ENCODE measurements around the gene ZBTB2. TPM values are rescaled to one million over a fixed set of nuclear protein-coding genes. Genes with fewer than 3 reads are reported as not detected.

Gene ZBTB2
- total RNA-seq, 6 experiments from 2014 or later = 16.5 to 22.1 (median 19.3) TPM

DNA sequence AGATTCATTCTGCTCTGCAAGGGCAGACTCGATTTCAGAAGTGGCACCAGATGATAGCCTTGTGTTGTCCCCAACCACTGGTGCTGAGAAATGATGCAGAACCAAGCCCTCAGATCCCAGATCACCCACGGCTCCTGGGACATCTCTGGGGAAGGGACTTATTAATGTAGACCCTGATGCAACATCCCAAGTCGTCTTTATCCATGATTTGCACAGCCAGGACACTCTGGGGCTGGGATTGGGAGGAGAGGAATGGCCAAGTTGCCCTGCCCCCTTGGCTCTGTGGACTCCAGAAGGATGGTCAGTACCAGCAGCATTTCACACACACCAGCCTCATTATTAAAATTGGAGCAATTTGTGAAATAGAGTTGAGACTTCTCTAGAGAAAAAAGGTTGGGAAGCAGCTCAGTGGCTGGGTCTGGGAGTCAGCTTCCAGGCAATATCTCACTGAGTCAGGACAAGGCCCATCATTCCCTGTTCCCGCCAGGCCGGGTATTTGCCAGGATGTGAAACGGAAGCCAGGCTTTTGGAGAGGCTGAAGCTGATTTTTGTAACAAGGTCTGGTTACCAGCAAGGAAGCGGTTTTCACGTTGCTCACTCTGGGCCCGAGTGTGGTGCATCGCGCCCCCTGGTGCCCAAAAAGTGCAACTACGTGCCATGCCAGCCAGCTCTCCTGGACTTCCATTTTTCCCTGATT lies 67.4 kb downstream of the ZBTB2 start:
- peak overlapping the region; percentile 89 for H3K4me3 Mint-ChIP-seq
- no peaks in the 10 kb centered on the region for H3K36me3 Mint-ChIP-seq (ENCODE audit: low read depth)
- peaks cover 31% of the 10 kb centered on the region for H3K4me1 Mint-ChIP-seq (ENCODE audit: low read depth)
- DNase-seq = peak; percentile 81
- peak overlapping the region; percentile 69 for H3K27ac Mint-ChIP-seq
- H3K27me3 Mint-ChIP-seq (ENCODE audit: insufficient read depth) = peaks cover 8% of the 10 kb centered on the region
- TF ChIP-seq, protein P1, sequence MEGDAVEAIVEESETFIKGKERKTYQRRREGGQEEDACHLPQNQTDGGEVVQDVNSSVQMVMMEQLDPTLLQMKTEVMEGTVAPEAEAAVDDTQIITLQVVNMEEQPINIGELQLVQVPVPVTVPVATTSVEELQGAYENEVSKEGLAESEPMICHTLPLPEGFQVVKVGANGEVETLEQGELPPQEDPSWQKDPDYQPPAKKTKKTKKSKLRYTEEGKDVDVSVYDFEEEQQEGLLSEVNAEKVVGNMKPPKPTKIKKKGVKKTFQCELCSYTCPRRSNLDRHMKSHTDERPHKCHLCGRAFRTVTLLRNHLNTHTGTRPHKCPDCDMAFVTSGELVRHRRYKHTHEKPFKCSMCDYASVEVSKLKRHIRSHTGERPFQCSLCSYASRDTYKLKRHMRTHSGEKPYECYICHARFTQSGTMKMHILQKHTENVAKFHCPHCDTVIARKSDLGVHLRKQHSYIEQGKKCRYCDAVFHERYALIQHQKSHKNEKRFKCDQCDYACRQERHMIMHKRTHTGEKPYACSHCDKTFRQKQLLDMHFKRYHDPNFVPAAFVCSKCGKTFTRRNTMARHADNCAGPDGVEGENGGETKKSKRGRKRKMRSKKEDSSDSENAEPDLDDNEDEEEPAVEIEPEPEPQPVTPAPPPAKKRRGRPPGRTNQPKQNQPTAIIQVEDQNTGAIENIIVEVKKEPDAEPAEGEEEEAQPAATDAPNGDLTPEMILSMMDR (IDR thresholded peaks at IDR 0.05) = peak; percentile 99
- no peaks in the 10 kb centered on the region; the same call in 1 of the 2 replicates for H3K9me3 Mint-ChIP-seq

DNA sequence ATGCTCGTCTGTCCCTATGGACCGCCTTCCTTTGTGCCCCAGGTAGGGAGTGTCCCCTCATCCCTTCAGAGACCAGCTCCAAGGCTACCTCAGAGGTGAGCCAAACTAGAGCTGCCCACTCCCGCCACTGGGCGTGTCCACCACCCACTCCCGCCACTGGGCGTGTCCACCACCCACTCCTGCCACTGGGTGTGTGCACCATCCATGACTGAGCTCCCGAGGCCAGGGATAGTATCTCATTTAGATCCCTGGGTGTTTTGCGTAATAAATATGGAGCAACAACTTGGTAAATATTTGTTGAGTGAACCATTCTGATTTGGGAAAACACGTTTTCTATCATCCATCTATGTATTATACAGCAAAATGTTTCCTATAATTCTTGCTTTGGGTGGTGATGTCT lies 68.8 kb downstream of the ZBTB2 start:
- no peak for DNase-seq
- H3K27me3 Mint-ChIP-seq (ENCODE audit: insufficient read depth) = peaks cover 8% of the 10 kb centered on the region
- no peak overlapping the region for H3K27ac Mint-ChIP-seq
- no peaks in the 10 kb centered on the region for H3K36me3 Mint-ChIP-seq (ENCODE audit: low read depth)
- TF ChIP-seq, protein P1 (IDR thresholded peaks at IDR 0.05) = no peak
- H3K4me3 Mint-ChIP-seq = no peak overlapping the region
- no peaks in the 10 kb centered on the region; the same call in 1 of the 2 replicates for H3K9me3 Mint-ChIP-seq
- H3K4me1 Mint-ChIP-seq (ENCODE audit: low read depth) = peaks cover 35% of the 10 kb centered on the region

DNA sequence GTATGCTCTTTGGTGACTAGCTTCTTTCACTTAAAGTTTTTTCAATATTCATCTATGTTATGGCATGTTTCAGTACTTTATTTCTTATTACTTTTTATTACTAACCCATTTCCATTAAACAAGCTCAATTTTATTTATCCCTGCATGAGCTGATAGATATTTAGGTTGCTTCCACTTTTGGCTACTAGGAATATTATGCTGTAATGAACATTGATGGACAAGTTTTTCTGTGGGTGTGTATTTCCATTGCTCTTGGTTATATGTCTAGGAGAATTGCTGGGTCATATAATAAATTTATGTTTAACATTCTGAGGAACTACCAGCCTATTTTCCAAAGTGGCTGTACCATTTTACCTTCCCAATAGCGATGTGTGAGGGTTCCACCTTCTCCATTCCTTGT lies 69.9 kb downstream of the ZBTB2 start:
- H3K4me1 Mint-ChIP-seq (ENCODE audit: low read depth) = peaks cover 38% of the 10 kb centered on the region
- H3K9me3 Mint-ChIP-seq = no peaks in the 10 kb centered on the region; the same call in 1 of the 2 replicates
- no peaks in the 10 kb centered on the region for H3K36me3 Mint-ChIP-seq (ENCODE audit: low read depth)
- H3K27ac Mint-ChIP-seq = no peak overlapping the region
- H3K27me3 Mint-ChIP-seq (ENCODE audit: insufficient read depth) = peaks cover 8% of the 10 kb centered on the region
- no peak overlapping the region for H3K4me3 Mint-ChIP-seq
- TF ChIP-seq, protein P1 (IDR thresholded peaks at IDR 0.05) = no peak
- no peak for DNase-seq

DNA sequence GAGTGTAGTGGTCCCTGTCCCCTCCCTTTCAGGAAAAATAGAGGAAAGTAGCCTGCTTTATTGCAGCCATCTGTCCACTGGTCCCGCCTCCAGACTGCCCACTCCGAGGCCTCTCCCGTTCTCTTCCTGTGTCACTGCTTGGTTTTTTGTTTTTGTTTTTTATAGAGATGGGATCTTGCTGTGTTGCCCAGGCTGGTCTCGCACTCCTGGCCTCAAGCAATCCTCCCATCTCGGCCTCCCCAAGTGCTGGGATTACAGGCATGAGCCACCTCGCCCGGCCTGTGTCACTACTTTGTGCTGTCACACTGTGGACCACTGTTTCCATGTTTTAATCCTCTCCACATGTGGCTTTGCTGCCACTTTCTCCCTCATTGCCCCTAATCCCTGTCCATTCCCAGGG lies 71.2 kb downstream of the ZBTB2 start:
- Mint-ChIP-seq H3K36me3 (ENCODE audit: low read depth) (no peaks in the 10 kb centered on the region), H3K27me3 (ENCODE audit: insufficient read depth) (peaks cover 7% of the 10 kb centered on the region), H3K4me3 (no peak overlapping the region), H3K9me3 (no peaks in the 10 kb centered on the region; the same call in 1 of the 2 replicates), H3K4me1 (ENCODE audit: low read depth) (peaks cover 28% of the 10 kb centered on the region), H3K27ac (no peak overlapping the region)
- DNase-seq = no peak
- TF ChIP-seq, protein P1 (IDR thresholded peaks at IDR 0.05) = no peak

DNA sequence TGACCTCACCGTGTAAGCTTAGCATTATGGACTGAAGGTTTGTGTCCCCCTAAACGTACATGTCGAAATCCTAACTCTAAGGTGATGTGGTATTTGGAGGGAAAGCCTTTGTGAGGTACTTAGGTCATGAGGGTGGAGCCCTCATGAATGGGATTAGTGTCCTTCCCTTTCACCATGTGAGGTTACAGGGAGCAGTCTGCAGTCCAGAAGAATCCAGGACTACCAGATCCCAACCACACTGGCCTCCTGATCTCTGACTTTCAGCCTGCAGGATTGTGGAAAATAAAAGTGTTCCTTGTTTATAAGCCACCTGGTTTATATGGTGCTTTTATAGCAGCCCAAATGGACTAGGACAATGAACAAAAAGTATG lies 73.4 kb downstream of the ZBTB2 start:
- TF ChIP-seq, protein P1 (IDR thresholded peaks at IDR 0.05) = no peak
- H3K27me3 Mint-ChIP-seq (ENCODE audit: insufficient read depth) = peaks cover 7% of the 10 kb centered on the region
- H3K4me1 Mint-ChIP-seq (ENCODE audit: low read depth) = peaks cover 10% of the 10 kb centered on the region
- H3K4me3 Mint-ChIP-seq = no peak overlapping the region
- no peaks in the 10 kb centered on the region for H3K36me3 Mint-ChIP-seq (ENCODE audit: low read depth)
- H3K9me3 Mint-ChIP-seq = no peaks in the 10 kb centered on the region; the same call in 1 of the 2 replicates
- DNase-seq = no peak
- H3K27ac Mint-ChIP-seq = no peak overlapping the region
